Stimulated activated CD8-positive, alpha-beta memory T cell treated with anti-CD3 and anti-CD28 coated beads, Interleukin-12 subunit alpha, Interleukin-12 subunit beta, amount 100 ng/mL, for 1 hour (primary cell): ENCODE results near the gene LIPM.
A peak's percentile ranks its signal among the peaks of the same experiment; 100 is the strongest.
"Not testable (repeated sequence)": the region's sequence is repeated elsewhere in the genome, so short reads cannot be mapped to it uniquely, and the experiment has no call there.

Source experiments
- DNase-seq: peaks from one replicate; pipeline ENCODE4 v3.0.0-alpha.2; 2020; ENCODE audit warnings: low read depth

LIPM gene

GRCh38 chr10:88800152-88801125 lies 2.1 kb upstream of the LIPM start:
- no peak for DNase-seq

GRCh38 chr10:88803641-88804040 lies 1.1 kb downstream of the LIPM start:
- no peak for DNase-seq

- no peak for DNase-seq
These were observed 1.7 kb downstream of the LIPM start for GRCh38 chr10:88804083-88804812.

- no peak for DNase-seq
These were observed 2.8 kb downstream of the LIPM start for GRCh38 chr10:88805361-88805760.

- DNase-seq = no peak
These were observed 3.4 kb downstream of the LIPM start for GRCh38 chr10:88805924-88806323.

- no peak for DNase-seq
These were observed 7.1 kb downstream of the LIPM start for GRCh38 chr10:88809621-88810020.

GRCh38 chr10:88810196-88810961 lies 7.8 kb downstream of the LIPM start:
- no peak for DNase-seq

- no peak for DNase-seq
These were observed 10.7 kb downstream of the LIPM start for GRCh38 chr10:88813200-88813599.

- no peak for DNase-seq
These were observed 16.8 kb downstream of the LIPM start for GRCh38 chr10:88819290-88819689.

- no peak for DNase-seq
These were observed 18.3 kb downstream of the LIPM start for GRCh38 chr10:88820748-88821401.

- no peak for DNase-seq
These were observed 23.9 kb downstream of the LIPM start for GRCh38 chr10:88826388-88826787.

GRCh38 chr10:88827671-88828070 lies 25.1 kb downstream of the LIPM start:
- DNase-seq = no peak

GRCh38 chr10:88828310-88828709 lies 25.8 kb downstream of the LIPM start:
- DNase-seq = no peak

- DNase-seq = no peak
These were observed 28.2 kb downstream of the LIPM start for GRCh38 chr10:88830643-88831268.

- DNase-seq = peak; percentile 9
These were observed 29.2 kb downstream of the LIPM start for GRCh38 chr10:88831709-88832108.

GRCh38 chr10:88832376-88832775 lies 29.8 kb downstream of the LIPM start:
- no peak for DNase-seq

- no peak for DNase-seq
These were observed 30.6 kb downstream of the LIPM start for GRCh38 chr10:88833156-88833555.

- DNase-seq = no peak
These were observed 31.2 kb downstream of the LIPM start for GRCh38 chr10:88833723-88834122.

- peak; percentile 80 for DNase-seq
These were observed 32.8 kb downstream of the LIPM start for GRCh38 chr10:88835096-88835909.

- no peak for DNase-seq
These were observed 33.3 kb downstream of the LIPM start for GRCh38 chr10:88835910-88836221.

- not testable (repeated sequence) for DNase-seq
These were observed 35.1 kb downstream of the LIPM start for GRCh38 chr10:88837632-88838031.
